GM12892 (cell line): ENCODE results near the gene RASSF3.

Source experiments
- POLR2A ChIP-seq: IDR thresholded peaks from 2 replicates; pipeline ENCODE4 v1.6.1; 2011; ENCODE audit warnings: low read depth, low read length, control low read depth
- POLR2AphosphoS5 ChIP-seq: IDR thresholded peaks from 2 replicates; pipeline ENCODE4 v1.6.1; 2011; ENCODE audit warnings: low read depth, low read length, control low read depth
- TAF1 ChIP-seq: IDR thresholded peaks from 2 replicates; pipeline ENCODE4 v1.6.1; 2011; ENCODE audit warnings: low read depth, mild to moderate bottlenecking, control low read depth, low read length, borderline replicate concordance

- TF ChIP-seq POLR2A (no peak), TAF1 (no peak), POLR2AphosphoS5 (no peak)
Measured at GRCh38 chr12:64663015-64663414, 52.7 kb downstream of the RASSF3 start.
